Measurements from ENCODE around the gene STAC3. TPM values are rescaled to one million over a fixed set of nuclear protein-coding genes. Genes with fewer than 3 reads are reported as not detected.

The STAC3 gene
- total and polyA plus RNA-seq, 10 of the 15 experiments (the other 5 are each of a cell fraction or from before 2014, with no cell fraction given), result 0.49 to 9.9 (median 3.8) TPM

DNA sequence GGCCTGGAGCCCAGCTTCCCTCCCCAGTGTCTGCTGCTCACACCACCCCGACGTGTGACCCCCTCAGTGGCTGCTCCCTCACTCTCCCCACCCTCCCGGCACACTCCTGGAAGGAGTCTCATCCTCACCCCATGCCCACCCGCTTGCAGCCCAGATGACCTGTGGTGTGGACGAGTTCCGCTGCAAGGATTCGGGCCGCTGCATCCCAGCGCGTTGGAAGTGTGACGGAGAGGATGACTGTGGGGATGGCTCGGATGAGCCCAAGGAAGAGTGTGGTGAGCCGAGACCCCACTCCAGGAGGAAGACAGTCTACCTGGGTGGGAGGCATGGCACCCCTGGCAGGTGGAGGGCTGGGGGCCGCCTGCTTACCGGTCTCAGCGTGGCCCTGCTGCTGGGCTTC is 49.4 kb downstream of the STAC3 start:
- H3K36me3 ChIP-seq (ENCODE audit: control insufficient read depth in 2 of 2, insufficient read depth in 2 of 2, low read length in 1 of 2), result no peaks in the 10 kb centered on the region
- no peaks in the 10 kb centered on the region for H3K79me2 ChIP-seq (ENCODE audit: control insufficient read depth, insufficient read depth, low read length)
- no peak overlapping the region for H3K4me2 ChIP-seq (ENCODE audit: control insufficient read depth, insufficient read depth)
- intact Hi-C loops (cut with micrococcal nuclease; ENCODE audit: unreplicated experiment), result no loop called here
- WGBS (ENCODE audit: insufficient coverage, insufficient replicate concordance, low lambda C conversion rate, missing lambda C conversion rate), result 54% methylated on average over 15 of the region's 16 CpGs
- FAIRE-seq, result no peak
- ChIA-PET CTCF (no interaction called here), POLR2A (no interaction called here), RAD21 (ENCODE audit: unreplicated experiment) (no interaction called here), SMC1A (ENCODE audit: uncharacterized antibody, unreplicated experiment) (no interaction called here)
- no peaks in the 10 kb centered on the region for H3K27me3 ChIP-seq (replicated peaks in 1 of 2; ENCODE audit: control insufficient read depth in 2 of 2, insufficient read depth in 2 of 2, low read length in 1 of 2)
- H3K4me1 ChIP-seq (ENCODE audit: control insufficient read depth, insufficient read depth, low read length), result no peaks in the 10 kb centered on the region
- no peak overlapping the region for H3K27ac ChIP-seq (ENCODE audit: control insufficient read depth, insufficient read depth)
- DNase-seq (ENCODE audit: low read depth, low spot score), result no peak
- no peak overlapping the region for H2AFZ ChIP-seq (ENCODE audit: control insufficient read depth, low read depth, low read length)
- no peak for ATAC-seq
- H3K9me3 ChIP-seq (replicated peaks; ENCODE audit: control insufficient read depth, insufficient read depth, low read length), result no peaks in the 10 kb centered on the region
- H3K9ac ChIP-seq (ENCODE audit: control insufficient read depth, insufficient read depth, low read length), result no peak overlapping the region
- TF ChIP-seq BMI1 (IDR thresholded peaks at IDR 0.05; ENCODE audit: borderline replicate concordance) (no peak), CEBPB (IDR thresholded peaks at IDR 0.05; ENCODE audit: borderline replicate concordance in 1 of 2, low read depth in 2 of 2, low read length in 2 of 2) (no peak), SUZ12 (IDR thresholded peaks at IDR 0.05; ENCODE audit: unreplicated experiment) (no peak), HDGF (IDR thresholded peaks at IDR 0.05) (no peak), POLR2AphosphoS5 (IDR thresholded peaks at IDR 0.05; ENCODE audit: low read length) (no peak), GABPA (IDR thresholded peaks at IDR 0.05; ENCODE audit: low read depth) (no peak), CHD1 (IDR thresholded peaks at IDR 0.05; ENCODE audit: low read depth, low read length) (no peak), PAX5 (IDR thresholded peaks at IDR 0.05; ENCODE audit: borderline replicate concordance, low read depth, low read length) (no peak), ATF7 (IDR thresholded peaks at IDR 0.05; ENCODE audit: low read depth) (no peak), CREM (IDR thresholded peaks at IDR 0.05; ENCODE audit: low read depth) (no peak), RCOR1 (conservative IDR thresholded peaks at IDR 0.05; ENCODE audit: low read depth, low read length) (no peak), TCF7 (IDR thresholded peaks at IDR 0.05; ENCODE audit: borderline replicate concordance) (no peak), RUNX3 (IDR thresholded peaks at IDR 0.05; ENCODE audit: low read length) (no peak), DPF2 (IDR thresholded peaks at IDR 0.05) (no peak), SRF (IDR thresholded peaks at IDR 0.05; ENCODE audit: low read depth in 2 of 2, low read length in 2 of 2) (no peak), TCF3 (IDR thresholded peaks at IDR 0.05; ENCODE audit: borderline replicate concordance, insufficient read depth, low read depth, low read length) (no peak)
- no peaks in the 10 kb centered on the region for H4K20me1 ChIP-seq (ENCODE audit: control insufficient read depth, insufficient read depth)
- H3K4me3 ChIP-seq, result no peak overlapping the region
- no TSS peak for BruUV-seq (replicated peaks)
- in situ Hi-C loops (cut with MboI), result no loop called here

All from GM12878 (cell line).